HCT116 (cell line): Measurements from ENCODE around the gene KXD1. TPM values are rescaled to one million over a fixed set of nuclear protein-coding genes. Genes with fewer than 3 reads are reported as not detected.

Source experiments
- ATAC-seq: fragments of 200-7000 bp; cut with Tn5 transposase; 2 replicates; pipeline ENCODE4 v1.9.1; 2020; ENCODE audit warnings: mild to moderate bottlenecking, moderate library complexity
- BruUV-seq: library from RNA; stranded (reverse); fragments of 400-500 nt; replicated peaks from 2 replicates; lab custom pipeline; 2021; lab: Mats Ljungman, UMichigan
- CTCF ChIA-PET: fragments of 300-600 bp; sonication (Branson Sonifier 250); formaldehyde crosslinking; loops from one replicate; lab custom pipeline; 2021; ENCODE audit warnings: antibody characterized with exemption; lab: Charles Lee
- POLR2A ChIA-PET: fragments of 300-600, 350-600 bp; sonication (Branson Sonifier 250); formaldehyde crosslinking; loops from one replicate; lab custom pipeline; 2021; ENCODE audit warnings: antibody characterized with exemption; lab: Charles Lee
- RAD21 ChIA-PET, 2 experiments: fragments of 300-600 bp; sonication (Branson Sonifier 250); formaldehyde crosslinking; loops; one replicate each; lab custom pipeline; 2023; ENCODE audit warnings: low total read pairs in 2 of 2; ENCODE audit not compliant: uncharacterized antibody in 2 of 2, unreplicated experiment in 2 of 2, low non-redundant PET in 1 of 2; lab: Charles Lee
- DNase-seq: peaks from one replicate; pipeline ENCODE4 v3.0.0-alpha.2; 2010; ENCODE audit warnings: low read depth, low spot score
- H2AFZ ChIP-seq: fragments of 200-600 bp; shearing (Covaris generic), sonication (generic); 2 replicates; pipeline ENCODE4 v1.6.1; 2017; ENCODE audit warnings: low read depth, mixed run types, mixed read lengths, antibody characterized with exemption, low read length; ENCODE audit not compliant: poor library complexity, severe bottlenecking
- H3K27ac ChIP-seq: 2 replicates; pipeline ENCODE4 v1.5.1; 2012; ENCODE audit warnings: low read depth, low read length
- H3K27me3 ChIP-seq: fragments of 200-600 bp; sonication (generic); 2 replicates; pipeline ENCODE4 v1.6.1; 2016; ENCODE audit warnings: mixed run types, low read length, mixed read lengths; ENCODE audit not compliant: insufficient read depth
- H3K36me3 ChIP-seq, 2 experiments: fragments of 200-500 bp in 1 of 2; fragments of 200-600 bp in 1 of 2; sonication (Bioruptor generic) in 1 of 2; sonication (generic) in 1 of 2; 2 replicates each; pipeline versions ENCODE4 v1.5.1 to v1.6.1; 2014 to 2016; ENCODE audit warnings: low read length in 2 of 2, inconsistent platforms in 1 of 2, mixed read lengths in 1 of 2, mixed run types in 1 of 2; ENCODE audit not compliant: insufficient read depth in 2 of 2, control insufficient read depth in 1 of 2
- H3K4me1 ChIP-seq, 2 experiments: fragments of 200-600 bp in 1 of 2; sonication (generic) in 1 of 2; 2 replicates each; pipeline versions ENCODE4 v1.5.1 to v1.6.1; 2012 to 2017; ENCODE audit warnings: low read length in 2 of 2, inconsistent platforms in 1 of 2, mild to moderate bottlenecking in 1 of 2, mixed read lengths in 1 of 2, mixed run types in 1 of 2, moderate library complexity in 1 of 2; ENCODE audit not compliant: insufficient read depth in 2 of 2, control insufficient read depth in 1 of 2
- H3K4me2 ChIP-seq: fragments of 200-600 bp; sonication (generic); 2 replicates; pipeline ENCODE4 v1.6.1; 2017; ENCODE audit warnings: mixed run types, low read length, mixed read lengths
- H3K4me3 ChIP-seq, 2 experiments: fragments of 200-600 bp in 1 of 2; sonication (generic) in 1 of 2; replicated peaks in 1 of 2; 2 replicates each; pipeline ENCODE4 v1.5.1; 2011 to 2016; ENCODE audit warnings: low read length in 2 of 2, control low read depth in 1 of 2, low read depth in 1 of 2, mild to moderate bottlenecking in 1 of 2, mixed read lengths in 1 of 2, mixed run types in 1 of 2
- H3K79me2 ChIP-seq: fragments of 200-600 bp; sonication (generic); 2 replicates; pipeline ENCODE4 v1.6.1; 2017; ENCODE audit warnings: mild to moderate bottlenecking, mixed run types, low read length, moderate library complexity, mixed read lengths; ENCODE audit not compliant: insufficient read depth
- H3K9ac ChIP-seq: fragments of 200-600 bp; sonication (generic); 2 replicates; pipeline ENCODE4 v1.6.1; 2016; ENCODE audit warnings: low read length, mixed read lengths
- H3K9me2 ChIP-seq: fragments of 200-600 bp; sonication (generic), shearing (Covaris generic); 2 replicates; pipeline ENCODE4 v1.6.1; 2017; ENCODE audit warnings: mixed run types, mild to moderate bottlenecking, moderate library complexity; ENCODE audit not compliant: insufficient read depth
- H3K9me3 ChIP-seq, 2 experiments: fragments of 200-500 bp in 1 of 2; fragments of 200-600 bp in 1 of 2; sonication (Bioruptor generic) in 1 of 2; sonication (generic) in 1 of 2; 2 replicates each; pipeline ENCODE4 v1.6.1; 2014 to 2017; ENCODE audit warnings: low read length in 2 of 2, mixed read lengths in 2 of 2, inconsistent platforms in 1 of 2, low read depth in 1 of 2, mild to moderate bottlenecking in 1 of 2, mixed run types in 1 of 2, moderate library complexity in 1 of 2; ENCODE audit not compliant: control insufficient read depth in 1 of 2, insufficient read depth in 1 of 2
- H4K20me1 ChIP-seq: fragments of 200-600 bp; sonication (generic), shearing (Covaris generic); 2 replicates; pipeline ENCODE4 v1.6.1; 2017; ENCODE audit warnings: mixed run types, mild to moderate bottlenecking, moderate library complexity; ENCODE audit not compliant: insufficient read depth
- CBX3 ChIP-seq: IDR thresholded peaks from 2 replicates; pipeline ENCODE4 v1.6.1; 2012; ENCODE audit warnings: low read depth
- CEBPB ChIP-seq: IDR thresholded peaks from 2 replicates; pipeline ENCODE4 v1.6.1; 2012; ENCODE audit warnings: low read depth
- CTCF ChIP-seq, 3 experiments: fragments of 200-600 bp in 1 of 3; sonication (generic) in 1 of 3; IDR thresholded peaks in 2 of 3; conservative IDR thresholded peaks in 1 of 3; 2 replicates each; pipeline ENCODE4 v1.5.1; 2012 to 2017; ENCODE audit warnings: low read depth in 2 of 3, low read length in 2 of 3, antibody characterized with exemption in 1 of 3, borderline replicate concordance in 1 of 3, control low read depth in 1 of 3, mild to moderate bottlenecking in 1 of 3, mixed read lengths in 1 of 3, mixed run types in 1 of 3, moderate library complexity in 1 of 3; ENCODE audit not compliant: insufficient read depth in 1 of 3
- EGR1 ChIP-seq: IDR thresholded peaks from 2 replicates; pipeline ENCODE4 v1.6.1; 2012; ENCODE audit warnings: low read depth
- ELF1 ChIP-seq: IDR thresholded peaks from 2 replicates; pipeline ENCODE4 v1.6.1; 2012; ENCODE audit warnings: low read depth, borderline replicate concordance
- EZH2 ChIP-seq: fragments of 200-600 bp; sonication (generic); IDR thresholded peaks from 2 replicates; pipeline ENCODE4 v1.6.1; 2017; ENCODE audit warnings: antibody characterized with exemption, mixed run types
- EZH2phosphoT487 ChIP-seq: fragments of 200-600 bp; IDR thresholded peaks from 2 replicates; pipeline ENCODE4 v1.6.1; 2018; ENCODE audit warnings: antibody characterized with exemption, borderline replicate concordance
- FOSL1 ChIP-seq: IDR thresholded peaks from 2 replicates; pipeline ENCODE4 v1.6.1; 2012; ENCODE audit warnings: low read depth
- JUND ChIP-seq: IDR thresholded peaks from 2 replicates; pipeline ENCODE4 v1.6.1; 2012
- POLR2A ChIP-seq: IDR thresholded peaks from 2 replicates; pipeline ENCODE4 v1.7.0; 2011; ENCODE audit warnings: borderline replicate concordance; ENCODE audit not compliant: insufficient read depth, insufficient read length; ENCODE audit errors: extremely low read depth
- POLR2AphosphoS5 ChIP-seq: IDR thresholded peaks from 2 replicates; pipeline ENCODE4 v1.6.1; 2011; ENCODE audit warnings: mild to moderate bottlenecking, low read depth, low read length, moderate library complexity
- RAD21 ChIP-seq: IDR thresholded peaks from 2 replicates; pipeline ENCODE4 v1.6.1; 2012; ENCODE audit warnings: low read depth, mild to moderate bottlenecking
- SP1 ChIP-seq: IDR thresholded peaks from 2 replicates; pipeline ENCODE4 v1.6.1; 2012; ENCODE audit warnings: low read depth
- TCF7L2 ChIP-seq: IDR thresholded peaks from 2 replicates; pipeline ENCODE4 v1.7.0; 2011; ENCODE audit warnings: borderline replicate concordance, inconsistent platforms; ENCODE audit not compliant: insufficient read depth, insufficient read length; ENCODE audit errors: extremely low read depth
- YY1 ChIP-seq: IDR thresholded peaks from 2 replicates; pipeline ENCODE4 v1.6.1; 2011; ENCODE audit warnings: low read length, low read depth, moderate library complexity, mild to moderate bottlenecking; ENCODE audit not compliant: insufficient replicate concordance; ENCODE audit errors: extremely low read depth
- ZNF274 ChIP-seq: fragments of 200-500 bp; sonication (Bioruptor generic); IDR thresholded peaks from 2 replicates; pipeline ENCODE4 v1.6.1; 2014; ENCODE audit warnings: mild to moderate bottlenecking, low read depth, low read length, inconsistent platforms
- intact Hi-C: fragments of 100-400 bp; cut with micrococcal nuclease; formaldehyde crosslinking; loops from 2 replicates; pipeline ENCODE4 v1.10.0; 2022
- total RNA-seq: library from RNA; stranded (reverse); gene quantifications from one replicate; pipeline ENCODE4 v1.2.1, GENCODE V29; 2021; ENCODE audit not compliant: unreplicated experiment
- TF ChIP-seq, protein P1 (sequence below): IDR thresholded peaks from 2 replicates; pipeline ENCODE4 v1.6.1; 2012; ENCODE audit warnings: low read depth
- TF ChIP-seq, protein P2 (sequence below): IDR thresholded peaks from 2 replicates; pipeline ENCODE4 v1.6.1; 2012
- TF ChIP-seq, protein P3 (sequence below): IDR thresholded peaks from 2 replicates; pipeline ENCODE4 v1.6.1; 2012

Gene KXD1
- total RNA-seq, 1 experiment from 2014 or later: 139 TPM

DNA sequence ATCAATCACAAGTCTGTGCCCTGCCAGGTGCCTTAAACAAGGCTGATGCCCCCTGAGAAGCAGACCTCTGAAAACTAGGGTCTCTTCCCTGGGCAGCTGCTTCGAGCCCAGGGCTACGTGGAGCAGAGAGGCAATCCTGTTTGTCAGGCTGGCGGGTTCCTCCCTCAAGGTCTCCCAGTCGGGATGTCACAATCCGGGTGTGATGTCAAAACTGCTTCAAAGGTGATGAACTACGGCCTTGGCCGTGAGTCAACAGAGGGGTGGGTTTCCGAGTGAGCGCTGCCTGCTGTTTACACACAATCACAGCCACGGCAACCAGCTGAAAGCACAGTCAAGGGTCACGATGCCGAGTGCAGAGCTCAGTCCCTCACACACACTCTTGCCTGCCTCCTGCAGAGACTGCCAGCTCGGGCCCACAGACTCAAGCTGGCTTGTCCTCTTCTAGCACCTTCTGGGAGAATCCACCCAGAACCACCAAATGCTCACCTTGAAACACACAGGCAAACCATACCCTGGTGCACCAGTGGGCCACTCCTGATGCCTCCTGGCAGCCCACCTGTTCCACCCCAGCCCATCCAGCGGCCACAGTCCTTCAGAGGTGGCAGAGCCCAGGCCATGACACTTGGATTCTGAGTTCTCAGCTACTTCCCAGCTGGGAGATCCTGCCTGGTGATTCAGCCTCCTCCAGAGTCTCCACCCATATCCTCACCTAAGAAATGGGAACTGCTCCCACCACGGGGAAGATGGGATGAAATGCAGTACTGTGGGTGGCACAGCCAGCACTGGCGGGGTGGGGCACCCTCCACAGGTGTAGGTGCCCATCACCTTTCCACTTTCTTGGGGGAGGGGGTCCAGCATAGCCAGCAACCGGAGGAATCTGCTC, 42.6 kb upstream of the KXD1 start (continued):
- no peak for TF ChIP-seq SP1

DNA sequence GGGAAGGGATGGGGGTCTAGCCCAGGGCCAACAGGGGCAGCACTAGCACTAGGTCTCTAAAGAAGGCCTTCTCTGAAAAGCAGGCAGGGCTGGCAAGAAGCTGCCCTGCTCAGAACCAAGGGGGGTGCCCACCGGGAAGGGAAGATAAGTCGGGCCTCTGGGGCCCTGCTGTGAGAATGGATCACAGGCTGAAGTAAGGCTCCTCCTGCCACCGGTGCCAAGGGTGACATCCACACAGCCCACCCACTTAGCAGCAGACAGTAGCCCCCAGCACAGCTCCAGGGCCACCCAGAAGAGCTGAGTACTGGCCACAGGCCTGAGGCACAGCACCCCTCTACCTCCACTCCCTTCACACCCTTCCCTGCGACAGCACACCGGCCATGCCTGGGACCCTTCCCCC, 41.7 kb upstream of the KXD1 start:
- ChIA-PET CTCF (no interaction called here), POLR2A (interaction anchor here (0.5 kb wide), 1 partner anchor 71 kb away, joined by 3 read pairs; no protein-coding TSS in a partner anchor), RAD21 (no interaction called here)
- ATAC-seq (no peak), DNase-seq (no peak)
- H3K9me3 ChIP-seq: no peaks in the 10 kb centered on the region
- no peak overlapping the region for H3K4me3 ChIP-seq
- no peak overlapping the region for H3K9ac ChIP-seq
- H3K4me1 ChIP-seq: peaks cover 15 to 26% of the 10 kb centered on the region in 2 experiments
- peaks cover 93% of the 10 kb centered on the region for H3K79me2 ChIP-seq
- no peak overlapping the region for H3K27ac ChIP-seq
- no peaks in the 10 kb centered on the region; a peak in 2 of 4 replicates for H3K36me3 ChIP-seq
- no peaks in the 10 kb centered on the region for H3K27me3 ChIP-seq
- H2AFZ ChIP-seq: no peak overlapping the region
- TF ChIP-seq ZNF274 (no peak), FOSL1 (no peak), EZH2 (no peak), EZH2phosphoT487 (no peak), YY1 (no peak), ELF1 (no peak), RAD21 (no peak), TCF7L2 (no peak), CEBPB (no peak), JUND (no peak), CTCF (IDR thresholded peaks at IDR 0.05 in 2 of 3, conservative IDR thresholded peaks at IDR 0.05 in 1 of 3; ENCODE audit: borderline replicate concordance in 1 of 3, insufficient read depth in 1 of 3, low read depth in 2 of 3, low read length in 2 of 3) (no peak), EGR1 (no peak), POLR2AphosphoS5 (no peak), CBX3 (no peak), SP1 (no peak), POLR2A (no peak)
- TF ChIP-seq, protein P1, sequence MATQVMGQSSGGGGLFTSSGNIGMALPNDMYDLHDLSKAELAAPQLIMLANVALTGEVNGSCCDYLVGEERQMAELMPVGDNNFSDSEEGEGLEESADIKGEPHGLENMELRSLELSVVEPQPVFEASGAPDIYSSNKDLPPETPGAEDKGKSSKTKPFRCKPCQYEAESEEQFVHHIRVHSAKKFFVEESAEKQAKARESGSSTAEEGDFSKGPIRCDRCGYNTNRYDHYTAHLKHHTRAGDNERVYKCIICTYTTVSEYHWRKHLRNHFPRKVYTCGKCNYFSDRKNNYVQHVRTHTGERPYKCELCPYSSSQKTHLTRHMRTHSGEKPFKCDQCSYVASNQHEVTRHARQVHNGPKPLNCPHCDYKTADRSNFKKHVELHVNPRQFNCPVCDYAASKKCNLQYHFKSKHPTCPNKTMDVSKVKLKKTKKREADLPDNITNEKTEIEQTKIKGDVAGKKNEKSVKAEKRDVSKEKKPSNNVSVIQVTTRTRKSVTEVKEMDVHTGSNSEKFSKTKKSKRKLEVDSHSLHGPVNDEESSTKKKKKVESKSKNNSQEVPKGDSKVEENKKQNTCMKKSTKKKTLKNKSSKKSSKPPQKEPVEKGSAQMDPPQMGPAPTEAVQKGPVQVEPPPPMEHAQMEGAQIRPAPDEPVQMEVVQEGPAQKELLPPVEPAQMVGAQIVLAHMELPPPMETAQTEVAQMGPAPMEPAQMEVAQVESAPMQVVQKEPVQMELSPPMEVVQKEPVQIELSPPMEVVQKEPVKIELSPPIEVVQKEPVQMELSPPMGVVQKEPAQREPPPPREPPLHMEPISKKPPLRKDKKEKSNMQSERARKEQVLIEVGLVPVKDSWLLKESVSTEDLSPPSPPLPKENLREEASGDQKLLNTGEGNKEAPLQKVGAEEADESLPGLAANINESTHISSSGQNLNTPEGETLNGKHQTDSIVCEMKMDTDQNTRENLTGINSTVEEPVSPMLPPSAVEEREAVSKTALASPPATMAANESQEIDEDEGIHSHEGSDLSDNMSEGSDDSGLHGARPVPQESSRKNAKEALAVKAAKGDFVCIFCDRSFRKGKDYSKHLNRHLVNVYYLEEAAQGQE: no peak
- TF ChIP-seq, protein P2, sequence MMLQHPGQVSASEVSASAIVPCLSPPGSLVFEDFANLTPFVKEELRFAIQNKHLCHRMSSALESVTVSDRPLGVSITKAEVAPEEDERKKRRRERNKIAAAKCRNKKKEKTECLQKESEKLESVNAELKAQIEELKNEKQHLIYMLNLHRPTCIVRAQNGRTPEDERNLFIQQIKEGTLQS: no peak
- TF ChIP-seq, protein P3, sequence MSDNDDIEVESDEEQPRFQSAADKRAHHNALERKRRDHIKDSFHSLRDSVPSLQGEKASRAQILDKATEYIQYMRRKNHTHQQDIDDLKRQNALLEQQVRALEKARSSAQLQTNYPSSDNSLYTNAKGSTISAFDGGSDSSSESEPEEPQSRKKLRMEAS: no peak
- no peak overlapping the region for H3K4me2 ChIP-seq
- intact Hi-C loops: no loop called here
- H4K20me1 ChIP-seq: 0 out of 2 replicates have a peak, but pooled peaks cover 2% of the 10 kb centered on the region
- BruUV-seq: no TSS peak
- no peaks in the 10 kb centered on the region for H3K9me2 ChIP-seq
